ENCODE measurements around the gene CHML.

GRCh38 chr1:241638909-241639622 is 1.1 kb downstream of the CHML start:
- TF ChIP-seq GATA2 (IDR thresholded peaks at IDR 0.05; ENCODE audit: low read depth, low read length): no peak
- TF ChIP-seq GATA3 (IDR thresholded peaks at IDR 0.05; ENCODE audit: low read depth, low read length): no peak
